Measurements from ENCODE around the gene PFDN4. TPM values are rescaled to one million over a fixed set of nuclear protein-coding genes. Genes with fewer than 3 reads are reported as not detected.
"Not testable (repeated sequence)": the region's sequence is repeated elsewhere in the genome, so short reads cannot be mapped to it uniquely, and the experiment has no call there.

PFDN4 gene
- total RNA-seq, 1 donor from 2014 or later, result 22.2 TPM

- ATAC-seq (no peak), DNase-seq (no peak)
- intact Hi-C loops (cut with micrococcal nuclease), result no loop called here
Observed at GRCh38 chr20:54255157-54255556, 47.3 kb downstream of the PFDN4 start.

GRCh38 chr20:54256202-54256601 is 48.3 kb downstream of the PFDN4 start:
- intact Hi-C loops (cut with micrococcal nuclease), result no loop called here
- ATAC-seq (no peak), DNase-seq (no peak)

GRCh38 chr20:54257071-54257816 is 49.4 kb downstream of the PFDN4 start:
- ATAC-seq (peak; percentile 83), DNase-seq (no peak)
- intact Hi-C loops (cut with micrococcal nuclease), result no loop called here

- ATAC-seq (no peak), DNase-seq (no peak)
- intact Hi-C loops (cut with micrococcal nuclease), result no loop called here
Observed at GRCh38 chr20:54260116-54260515, 52.2 kb downstream of the PFDN4 start.

GRCh38 chr20:54262671-54263070 is 54.8 kb downstream of the PFDN4 start:
- no peak for DNase-seq
- intact Hi-C loops (cut with micrococcal nuclease), result no loop called here
- no peak for ATAC-seq

- intact Hi-C loops (cut with micrococcal nuclease), result no loop called here
- DNase-seq (no peak), ATAC-seq (no peak)
Observed at GRCh38 chr20:54263116-54263690, 55.3 kb downstream of the PFDN4 start.

- intact Hi-C loops (cut with micrococcal nuclease); ATAC-seq; DNase-seq: not testable (repeated sequence)
Observed at GRCh38 chr20:54265791-54266190, 57.9 kb downstream of the PFDN4 start.

GRCh38 chr20:54266844-54267243 is 59.0 kb downstream of the PFDN4 start:
- no peak for DNase-seq
- ATAC-seq, result no peak
- intact Hi-C loops (cut with micrococcal nuclease), result no loop called here

GRCh38 chr20:54267483-54268003 is 59.7 kb downstream of the PFDN4 start:
- intact Hi-C loops (cut with micrococcal nuclease), result no loop called here
- ATAC-seq (no peak), DNase-seq (no peak)

- intact Hi-C loops (cut with micrococcal nuclease), result no loop called here
- ATAC-seq, result no peak
Observed at GRCh38 chr20:54268941-54269340, 61.1 kb downstream of the PFDN4 start.

More at GRCh38 chr20:54268941-54269340, 61.1 kb downstream of the PFDN4 start:
- DNase-seq, result no peak

Other genes with a start within 250 kb of the PFDN4 start
- gene BCAS1, start 137.5 kb upstream of the PFDN4 start, total RNA-seq, result not detected
- not detected for gene CYP24A1, start 34.1 kb upstream of the PFDN4 start, total RNA-seq